CD4-positive, alpha-beta T cell treated with Interleukin-4 for 1 hour (primary cell): ENCODE measurements around the gene CYP2C19.
"Not testable (repeated sequence)": the region's sequence is repeated elsewhere in the genome, so short reads cannot be mapped to it uniquely, and the experiment has no call there.

Source experiments
- DNase-seq, 2 donors: peaks; one replicate each; pipeline ENCODE4 v3.0.0-alpha.2; 2020 to 2022

CYP2C19 gene

GRCh38 chr10:94889123-94889522, 126.6 kb downstream of the CYP2C19 start:
- no peak for DNase-seq

GRCh38 chr10:94890264-94891022, 128.0 kb downstream of the CYP2C19 start:
- DNase-seq = no peak

- not testable (repeated sequence) for DNase-seq
Observed at GRCh38 chr10:94898414-94898813, 135.9 kb downstream of the CYP2C19 start.

GRCh38 chr10:94902080-94902479, 139.6 kb downstream of the CYP2C19 start:
- no peak for DNase-seq

- DNase-seq = no peak
Observed at GRCh38 chr10:94902570-94902969, 140.1 kb downstream of the CYP2C19 start.
